Mucosa of descending colon (tissue), 3 donors: Measurements from ENCODE around the gene ZFYVE26. TPM values are rescaled to one million over a fixed set of nuclear protein-coding genes. Genes with fewer than 3 reads are reported as not detected.
"Not testable (repeated sequence)": the region's sequence is repeated elsewhere in the genome, so short reads cannot be mapped to it uniquely, and the experiment has no call there.

ENCODE experiments used
- ATAC-seq: fragments of 200-7000 bp; cut with Tn5 transposase; one replicate; pipeline ENCODE4 v1.9.1; 2020; ENCODE audit warnings: mild to moderate bottlenecking, moderate library complexity
- DNase-seq, 3 donors: peaks; one replicate each; pipeline ENCODE4 v3.0.0-alpha.2; 2020
- H3K36me3 ChIP-seq: fragments of 200-600 bp; one replicate; pipeline ENCODE4 v1.8.0; 2021; ENCODE audit warnings: low read depth, mild to moderate bottlenecking
- H3K4me1 ChIP-seq: fragments of 200-600 bp; one replicate; pipeline ENCODE4 v1.8.0; 2021; ENCODE audit warnings: low read depth, mild to moderate bottlenecking
- H3K4me3 ChIP-seq: fragments of 200-600 bp; one replicate; pipeline ENCODE4 v1.8.0; 2021; ENCODE audit warnings: mild to moderate bottlenecking
- H3K9me3 ChIP-seq: fragments of 200-600 bp; one replicate; pipeline ENCODE4 v1.8.0; 2021; ENCODE audit warnings: mild to moderate bottlenecking
- CTCF ChIP-seq: fragments of 200-600 bp; IDR thresholded peaks from one replicate; pipeline ENCODE4 v1.8.0; 2022; ENCODE audit warnings: antibody characterized with exemption, mild to moderate bottlenecking
- intact Hi-C, 2 donors: fragments of 100-400 bp; cut with DNase I in 1 of 2; cut with micrococcal nuclease in 1 of 2; formaldehyde crosslinking; loops; one replicate each; pipeline versions ENCODE4 v1.11.0 to v1.11.1; 2022; cut with DNase I, micrococcal nuclease
- total RNA-seq, 3 donors: library from RNA; stranded (reverse); fragmentation: NEBNext Ultra II Directional in 2 of 3; extraction: Animal tissue kit (Norgen Biotek cat#: 25700) in 2 of 3; gene quantifications; one replicate each; pipeline versions ENCODE4 v1.2.1 to v1.2.4, GENCODE V29; 2021 to 2023
- donor health status: DM: no; HTN: no; CAD: no; lungs with moderate emphysema.
- donor health status: DM: no; HTN: no; CAD: no.
- donor health status: DM: no; HTN: yes; CAD: no.

ZFYVE26 gene
- total RNA-seq, 3 donors from 2014 or later, result 23.4 to 31.7 (median 29.1) TPM

GRCh38 chr14:67703997-67704396 lies 112.4 kb downstream of the ZFYVE26 start:
- H3K4me1 ChIP-seq, result no peaks in the 10 kb centered on the region
- no peaks in the 10 kb centered on the region for H3K36me3 ChIP-seq
- H3K9me3 ChIP-seq, result no peaks in the 10 kb centered on the region
- no peak for TF ChIP-seq CTCF
- intact Hi-C loops, result loop anchor here in 1 of 2 donors (1.0 kb wide), 1 partner anchor 85 kb away; the partner anchor contains the start of gene ARG2
- no peak overlapping the region for H3K4me3 ChIP-seq
- DNase-seq (no peak), ATAC-seq (no peak)

GRCh38 chr14:67701492-67701891 lies 114.9 kb downstream of the ZFYVE26 start, which contains the start of gene RDH12:
Gene RDH12 (plus strand): TSS chr14:67701886. CDS start chr14:67722643, 20,757 bp downstream.
- ATAC-seq, intact Hi-C loops: not testable (repeated sequence)

GRCh38 chr14:67698179-67698578 lies 118.2 kb downstream of the ZFYVE26 start:
- no peak for TF ChIP-seq CTCF
- H3K9me3 ChIP-seq, result no peaks in the 10 kb centered on the region
- DNase-seq, result no peak
- ATAC-seq, result no peak
- intact Hi-C loops, result no loop called here
- no peaks in the 10 kb centered on the region for H3K36me3 ChIP-seq
- H3K4me3 ChIP-seq, result no peak overlapping the region
- no peaks in the 10 kb centered on the region for H3K4me1 ChIP-seq

More at GRCh38 chr14:67701492-67701891, 114.9 kb downstream of the ZFYVE26 start, which contains the start of gene RDH12:
- DNase-seq, H3K9me3 ChIP-seq, H3K4me1 ChIP-seq, H3K36me3 ChIP-seq, H3K4me3 ChIP-seq: not testable (repeated sequence)

- ATAC-seq (no peak), DNase-seq (no peak)
- Histone ChIP-seq H3K9me3 (no peaks in the 10 kb centered on the region), H3K36me3 (no peaks in the 10 kb centered on the region), H3K4me3 (no peak overlapping the region), H3K4me1 (no peaks in the 10 kb centered on the region)
- intact Hi-C loops, result no loop called here
- no peak for TF ChIP-seq CTCF
Observed at GRCh38 chr14:67697006-67697405, 119.4 kb downstream of the ZFYVE26 start.

Other genes with a start within 250 kb of the ZFYVE26 start
- 10 to 100 TPM; 16.6 to 20.0 (median 16.7) TPM for gene PIGH, start 216.3 kb downstream of the ZFYVE26 start, total RNA-seq
- 1 to 10 TPM in 2 of 3 donors, under 1 TPM in 1; 0.84 to 5.0 (median 4.4) TPM for gene ARG2, start 196.7 kb downstream of the ZFYVE26 start, total RNA-seq
- 100 to 1,000 TPM; 110 to 162 (median 148) TPM for gene VTI1B, start 142.0 kb downstream of the ZFYVE26 start, total RNA-seq
- 10 to 100 TPM; 36.0 to 44.1 (median 38.3) TPM for gene RDH11, start 120.8 kb downstream of the ZFYVE26 start, total RNA-seq
- gene RDH12, start 114.7 kb downstream of the ZFYVE26 start, total RNA-seq, result not detected
- gene RAD51B, start 3.2 kb upstream of the ZFYVE26 start, total RNA-seq, result 10 to 100 TPM; 15.8 to 23.3 (median 20.9) TPM